ENCODE data around the gene PTCD3.
A peak's percentile ranks its signal among the peaks of the same experiment; 100 is the strongest.

The PTCD3 gene

DNA sequence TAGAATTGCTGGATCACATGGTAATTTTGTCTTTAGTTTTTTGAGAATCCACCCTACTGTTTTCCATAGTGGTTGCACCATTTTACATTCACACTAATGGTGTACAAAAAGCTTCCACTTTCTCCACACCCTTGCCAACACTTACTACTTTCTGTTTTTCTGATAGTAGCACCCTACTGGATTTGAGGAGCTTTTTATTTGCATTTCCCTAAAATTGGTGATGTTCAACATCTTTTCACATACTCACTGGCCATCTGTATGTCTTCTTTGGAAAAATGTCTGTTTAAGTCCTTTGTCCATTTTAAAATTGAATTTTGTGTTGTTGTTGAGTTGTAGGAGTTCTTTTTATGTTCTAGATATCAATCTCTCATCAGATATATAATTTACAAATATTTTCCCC, 3.9 kb upstream of the PTCD3 start:
- TF ChIP-seq CTCF (conservative IDR thresholded peaks at IDR 0.05; ENCODE audit: low read length), result no peak
- no peak overlapping the region for H3K4me3 ChIP-seq (ENCODE audit: low read length)
- DNase-seq (ENCODE audit: low read depth), result no peak

DNA sequence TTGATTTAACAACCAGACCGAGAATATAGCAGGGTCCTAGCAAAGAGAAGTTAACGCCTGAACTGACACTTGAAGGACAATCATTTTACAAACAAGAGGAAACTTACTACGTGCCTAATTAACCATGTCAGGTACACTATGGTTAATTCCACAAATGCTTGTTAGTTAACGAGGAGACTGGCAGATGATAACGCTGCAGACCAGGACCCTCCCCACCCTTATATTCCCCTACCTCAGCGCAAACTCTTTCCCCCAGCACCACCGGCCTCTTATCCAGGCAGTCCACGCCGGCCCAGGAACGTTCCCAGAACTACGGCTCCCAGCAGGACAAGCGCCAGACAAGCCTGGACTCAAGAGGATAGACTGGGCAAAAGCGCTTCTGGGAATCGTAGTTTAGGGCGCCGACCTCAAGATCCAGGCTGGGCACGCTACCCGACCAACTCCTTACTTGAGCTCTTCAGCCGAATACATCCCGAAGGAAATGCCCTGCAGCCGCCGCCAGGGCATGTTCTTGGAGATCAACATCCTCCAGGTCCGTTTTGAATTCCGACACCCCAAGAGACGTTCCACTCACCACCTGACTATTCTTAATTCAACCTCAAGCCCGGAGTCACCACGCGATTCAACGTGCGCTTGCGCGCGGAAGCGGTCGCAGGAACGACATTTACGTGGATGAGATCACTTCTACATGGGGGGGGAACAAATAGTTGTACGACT, 625 bp upstream of the PTCD3 start, which contains the start of gene POLR1A:
Gene POLR1A (minus strand): TSS at position 635 of the 717 bp plus-strand sequence. CDS start 110 bp downstream, at position 525.
- DNase-seq (ENCODE audit: low read depth), result peak; percentile 96
- TF ChIP-seq CTCF (conservative IDR thresholded peaks at IDR 0.05; ENCODE audit: low read length), result peak; percentile 29; the same call in 1 of the 2 replicates
- peak within 1 kb of the TSS; percentile 95 for H3K4me3 ChIP-seq (ENCODE audit: low read length)

- no peak for DNase-seq (ENCODE audit: low read depth)
- TF ChIP-seq CTCF (conservative IDR thresholded peaks at IDR 0.05; ENCODE audit: low read length), result no peak
- H3K4me3 ChIP-seq (ENCODE audit: low read length), result peak overlapping the region; percentile 95
These were observed 996 bp downstream of the PTCD3 start for GRCh38 chr2:86107031-86107430.

DNA sequence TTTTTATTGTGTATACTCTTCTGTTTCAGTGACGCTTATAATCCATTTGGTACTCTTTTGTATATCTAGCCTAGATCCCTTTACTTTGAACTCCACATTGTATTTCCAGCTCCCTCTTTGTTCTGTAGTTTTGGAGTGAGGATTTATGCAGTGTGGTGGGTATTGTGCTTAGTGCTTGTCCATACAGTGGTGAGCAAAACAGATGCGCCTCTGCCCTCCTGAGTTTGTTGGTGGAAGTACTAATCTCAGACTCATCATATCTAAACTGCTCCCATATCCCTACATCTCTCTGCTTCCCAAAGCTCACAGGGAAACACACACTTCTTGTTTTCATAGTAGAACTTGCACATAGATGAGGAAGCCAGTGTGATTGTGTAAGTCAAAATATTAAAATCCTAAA, 12.1 kb downstream of the PTCD3 start:
- DNase-seq (ENCODE audit: low read depth), result no peak
- TF ChIP-seq CTCF (conservative IDR thresholded peaks at IDR 0.05; ENCODE audit: low read length), result no peak
- no peak overlapping the region for H3K4me3 ChIP-seq (ENCODE audit: low read length)

- DNase-seq (ENCODE audit: low read depth), result no peak
- H3K4me3 ChIP-seq (ENCODE audit: low read length), result no peak overlapping the region
- TF ChIP-seq CTCF (conservative IDR thresholded peaks at IDR 0.05; ENCODE audit: low read length), result no peak
These were observed 17.4 kb downstream of the PTCD3 start for GRCh38 chr2:86123328-86123925.

GRCh38 chr2:86124683-86125082, 18.6 kb downstream of the PTCD3 start:
- no peak for TF ChIP-seq CTCF (conservative IDR thresholded peaks at IDR 0.05; ENCODE audit: low read length)
- DNase-seq (ENCODE audit: low read depth), result no peak
- H3K4me3 ChIP-seq (ENCODE audit: low read length), result no peak overlapping the region

- no peak for TF ChIP-seq CTCF (conservative IDR thresholded peaks at IDR 0.05; ENCODE audit: low read length)
- DNase-seq (ENCODE audit: low read depth), result no peak
- H3K4me3 ChIP-seq (ENCODE audit: low read length), result no peak overlapping the region
These were observed 28.7 kb downstream of the PTCD3 start for GRCh38 chr2:86134709-86135108.

Data from AG10803 (cell line).